ENCODE data around the gene RARRES2.

DNA sequence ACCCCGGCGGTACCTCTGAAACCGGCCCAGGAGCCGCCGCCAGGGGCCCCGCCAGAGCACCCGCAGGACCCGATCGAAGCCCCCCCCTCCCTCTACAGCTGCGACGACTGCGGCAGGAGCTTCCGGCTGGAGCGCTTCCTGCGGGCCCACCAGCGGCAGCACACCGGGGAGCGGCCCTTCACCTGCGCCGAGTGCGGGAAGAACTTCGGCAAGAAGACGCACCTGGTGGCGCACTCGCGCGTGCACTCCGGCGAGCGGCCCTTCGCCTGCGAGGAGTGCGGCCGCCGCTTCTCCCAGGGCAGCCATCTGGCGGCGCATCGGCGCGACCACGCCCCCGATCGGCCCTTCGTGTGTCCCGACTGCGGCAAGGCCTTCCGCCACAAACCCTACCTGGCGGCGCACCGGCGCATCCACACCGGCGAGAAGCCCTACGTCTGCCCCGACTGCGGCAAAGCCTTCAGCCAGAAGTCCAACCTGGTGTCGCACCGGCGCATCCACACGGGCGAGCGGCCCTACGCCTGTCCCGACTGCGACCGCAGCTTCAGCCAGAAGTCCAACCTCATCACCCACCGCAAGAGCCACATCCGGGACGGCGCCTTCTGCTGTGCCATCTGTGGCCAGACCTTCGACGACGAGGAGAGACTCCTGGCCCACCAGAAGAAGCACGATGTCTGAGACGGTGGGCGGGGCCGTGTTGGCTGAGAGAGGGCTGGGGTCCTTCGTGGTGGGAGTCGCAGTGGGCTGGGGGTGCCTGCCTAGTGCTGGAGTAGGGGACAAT lies 31.0 kb upstream of the RARRES2 start:
- TF ChIP-seq POLR2A (IDR thresholded peaks at IDR 0.05) (no peak), CTCF (IDR thresholded peaks at IDR 0.05) (no peak)
